ENCODE data around the gene MARS1.

Gene MARS1

DNA sequence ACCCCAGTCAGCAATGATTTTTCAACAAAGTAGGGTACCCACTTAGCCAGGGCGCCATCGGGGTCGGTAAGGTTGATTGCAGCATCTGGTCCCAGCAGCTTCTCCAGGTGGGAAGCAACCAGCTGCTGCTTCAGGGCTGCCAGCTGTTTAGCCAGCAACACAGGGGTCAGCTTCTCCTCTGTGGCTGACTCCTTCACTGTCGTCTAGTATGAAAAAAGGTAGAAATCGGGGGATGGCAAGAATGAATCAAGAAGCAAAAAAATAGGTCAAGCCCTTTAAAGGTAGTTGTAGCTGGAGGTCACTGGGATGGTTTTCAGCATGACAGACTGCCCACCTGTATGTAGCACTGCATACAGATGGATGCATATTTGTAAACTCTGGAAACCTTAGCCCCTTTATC, 46.4 kb downstream of the MARS1 start:
- no peak for DNase-seq

DNA sequence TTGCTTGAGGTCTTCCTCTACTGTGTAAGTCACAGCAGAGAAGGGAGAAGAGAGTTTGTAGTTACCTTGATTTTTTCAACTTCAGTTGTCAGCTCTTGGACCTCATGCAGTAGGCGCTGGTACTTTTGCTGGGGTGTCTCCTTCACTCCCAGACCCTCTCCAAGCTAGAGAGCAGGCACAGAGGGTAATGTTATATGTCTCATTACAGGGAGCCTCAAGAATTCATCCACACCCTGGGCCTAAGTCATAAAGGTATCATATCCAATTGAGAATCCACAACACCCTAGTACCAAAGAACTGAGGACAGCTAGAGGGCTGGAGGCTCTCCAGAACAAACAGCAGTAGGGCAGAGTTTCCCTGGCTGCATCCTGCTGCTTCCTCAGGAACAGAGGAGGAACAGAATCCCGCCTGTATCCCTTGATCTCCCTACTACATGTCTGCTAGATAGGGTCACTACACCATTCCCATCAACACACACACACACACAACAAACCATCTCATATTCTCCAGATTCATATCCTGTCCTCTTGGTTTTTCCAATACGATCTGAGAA, 47.2 kb downstream of the MARS1 start:
- no peak for DNase-seq

DNA sequence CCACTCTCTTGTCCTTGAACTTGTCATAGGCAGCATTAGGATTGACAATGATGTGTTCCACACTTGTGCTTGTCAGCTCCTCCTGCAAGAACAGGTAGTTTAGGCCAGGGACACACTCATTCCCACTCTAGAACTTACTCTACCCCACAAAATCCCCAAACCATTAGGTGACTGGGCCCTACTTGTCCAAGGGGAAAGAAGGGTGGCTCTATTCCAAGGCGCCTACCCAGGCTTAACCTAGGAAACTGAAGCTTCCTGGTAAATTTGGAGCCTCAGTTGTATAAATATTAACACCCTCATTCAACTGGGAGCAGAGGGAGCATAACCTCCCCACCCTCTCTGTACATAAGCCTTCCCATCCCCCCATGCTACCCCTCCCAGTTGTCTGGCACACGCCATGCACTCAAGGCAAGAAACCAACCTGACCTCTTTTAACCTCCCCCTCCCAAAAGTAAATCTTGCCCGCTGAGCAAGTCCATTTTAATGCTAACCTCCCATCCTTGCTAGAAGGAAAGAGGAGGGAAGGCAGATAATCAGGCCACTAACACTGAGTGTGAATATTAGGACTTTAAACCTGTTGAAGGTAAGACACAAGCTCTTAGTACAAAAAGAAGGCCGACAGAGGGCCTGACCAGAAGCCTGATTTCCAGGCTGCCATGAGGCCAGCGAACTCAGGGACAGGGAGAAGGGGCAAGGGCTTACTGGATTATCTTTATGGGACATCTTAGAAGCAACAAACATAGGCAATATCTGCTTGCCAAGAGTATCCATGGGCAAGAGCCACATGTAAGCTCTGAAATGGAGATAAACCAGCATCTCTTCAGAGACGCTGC, 48.1 kb downstream of the MARS1 start:
- no peak for DNase-seq

DNA sequence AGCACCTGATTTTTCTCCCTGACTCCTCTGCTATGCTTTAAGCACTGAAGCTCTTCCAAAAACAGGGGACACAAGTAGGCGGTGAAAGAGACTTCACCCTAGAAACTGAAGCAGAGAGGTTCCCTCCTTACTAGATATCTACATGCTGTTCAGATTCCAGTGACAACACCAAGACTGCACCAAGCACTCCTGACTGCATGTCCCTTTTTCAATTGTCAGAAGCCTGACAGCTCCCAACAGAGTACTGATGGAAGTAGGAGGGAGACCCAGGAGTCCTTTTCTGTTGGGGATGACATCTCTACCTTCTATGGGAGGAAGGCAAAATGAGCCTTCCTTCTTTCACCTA, 48.7 kb downstream of the MARS1 start:
- DNase-seq = no peak

DNA sequence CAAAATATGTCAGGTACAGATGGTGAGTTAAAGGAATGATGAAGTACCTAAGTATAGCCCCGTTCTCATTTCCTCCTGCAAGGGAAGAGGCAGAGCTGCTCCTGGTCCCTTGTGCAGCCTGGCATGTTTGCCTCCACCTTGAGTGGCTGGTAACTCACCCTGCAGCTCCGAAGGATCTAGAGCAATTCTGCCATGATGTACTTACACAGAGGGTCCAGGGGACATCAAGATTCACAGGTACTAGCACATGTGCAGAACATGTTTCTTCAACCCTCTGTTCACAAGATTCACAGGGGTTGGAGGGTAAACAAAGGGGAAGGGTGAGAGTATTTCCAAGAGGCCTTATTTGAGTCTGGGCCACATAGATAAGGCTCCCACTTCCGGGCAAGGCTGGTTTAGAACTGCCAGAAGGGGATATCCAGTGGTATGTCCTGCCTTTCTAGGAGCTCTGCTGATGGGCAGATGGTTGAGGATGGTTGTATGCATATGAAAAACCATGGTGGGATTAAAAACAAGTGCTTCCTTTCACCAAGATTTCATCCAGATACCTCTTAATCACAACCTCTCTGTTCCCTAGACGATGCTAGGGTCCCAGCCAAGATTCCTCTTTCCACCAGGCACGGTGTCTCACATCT, 51.4 kb downstream of the MARS1 start:
- no peak for DNase-seq

DNA sequence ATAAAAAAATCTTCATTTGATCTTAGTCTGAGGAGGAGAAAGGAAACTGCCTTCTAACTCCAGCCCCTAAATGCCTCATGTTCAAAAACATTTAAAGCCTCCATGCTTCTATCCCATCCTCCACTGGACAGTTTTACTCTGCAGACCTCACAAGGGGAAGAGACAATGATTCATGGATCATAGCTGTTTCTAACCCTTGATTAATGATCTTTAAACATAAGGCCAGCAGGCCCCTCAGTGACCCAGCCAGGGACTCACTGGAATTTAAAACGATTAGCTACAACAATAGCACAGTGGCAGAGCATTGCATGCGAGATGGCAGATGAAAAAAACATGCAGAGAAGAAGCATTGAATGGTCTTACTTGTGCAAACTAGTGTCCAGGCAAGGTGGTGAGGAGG, 53.1 kb downstream of the MARS1 start:
- DNase-seq = no peak

DNA sequence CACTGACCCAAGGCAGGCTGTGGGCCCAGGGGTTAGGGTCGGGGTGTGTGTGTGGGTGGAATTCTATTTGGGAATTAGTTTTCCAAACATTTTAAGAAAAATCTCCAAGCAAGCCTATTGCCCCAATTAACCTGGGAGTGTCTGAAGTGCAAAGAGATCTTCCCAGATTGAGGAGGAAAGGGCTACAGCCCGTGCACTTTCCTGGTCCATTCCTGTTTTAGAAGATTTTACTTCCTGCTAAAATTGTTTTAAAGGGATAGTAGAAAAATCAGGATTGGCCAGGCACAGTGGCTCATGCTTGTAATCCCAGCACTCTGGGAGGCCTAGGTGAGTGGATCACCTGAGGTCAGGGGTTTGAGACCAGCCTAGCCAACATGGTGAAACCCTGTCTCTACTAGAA, 53.8 kb downstream of the MARS1 start:
- DNase-seq = no peak

DNA sequence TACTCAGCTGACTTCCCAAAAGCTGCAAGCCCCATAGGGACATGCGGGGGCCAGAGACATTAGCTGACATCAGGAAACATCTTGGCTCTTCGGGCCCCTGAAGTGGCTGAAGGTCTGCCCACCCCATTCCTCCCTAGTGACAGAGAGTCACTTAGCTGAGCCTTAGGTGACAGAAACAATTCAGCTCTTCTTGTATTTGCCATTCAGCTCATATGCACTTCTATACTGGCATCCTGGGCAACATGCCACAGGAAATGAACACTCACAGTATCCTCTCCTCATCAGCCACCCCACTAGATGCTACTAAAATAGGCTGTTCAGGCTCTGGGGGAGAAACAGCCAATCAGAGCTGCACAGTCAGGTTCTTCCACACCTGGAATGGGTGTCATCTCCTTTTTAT, 55.7 kb downstream of the MARS1 start:
- no peak for DNase-seq

DNA sequence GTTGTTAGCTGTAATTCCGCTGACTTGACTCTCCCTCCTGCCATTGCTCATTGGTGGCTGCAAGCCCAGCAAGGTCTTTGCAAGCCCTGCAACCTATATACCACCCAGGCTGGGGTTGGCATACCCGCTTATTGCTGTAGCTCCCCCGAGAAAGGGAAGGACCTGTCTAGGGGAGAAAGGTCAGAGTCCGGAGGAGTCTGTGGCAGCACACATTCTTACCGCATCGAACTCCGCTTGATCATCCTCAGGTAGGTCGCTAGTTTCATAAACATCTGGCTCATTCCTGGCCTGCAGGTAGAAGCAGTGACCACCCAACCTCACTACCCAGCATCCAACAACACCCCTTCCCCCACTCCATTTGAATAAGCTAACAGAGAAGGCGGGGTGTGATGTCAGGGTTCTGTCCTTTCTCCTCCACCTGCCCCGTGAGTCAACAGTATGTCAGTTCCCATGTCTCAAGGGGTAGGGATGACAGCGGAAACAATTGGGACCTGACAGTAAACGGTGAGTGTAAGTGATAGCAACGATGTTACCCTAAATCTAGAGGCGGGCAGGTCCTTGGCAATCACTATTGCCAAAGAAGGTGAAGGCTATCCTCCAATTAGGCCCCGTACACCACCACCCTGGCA, 58.1 kb downstream of the MARS1 start:
- no peak for DNase-seq

DNA sequence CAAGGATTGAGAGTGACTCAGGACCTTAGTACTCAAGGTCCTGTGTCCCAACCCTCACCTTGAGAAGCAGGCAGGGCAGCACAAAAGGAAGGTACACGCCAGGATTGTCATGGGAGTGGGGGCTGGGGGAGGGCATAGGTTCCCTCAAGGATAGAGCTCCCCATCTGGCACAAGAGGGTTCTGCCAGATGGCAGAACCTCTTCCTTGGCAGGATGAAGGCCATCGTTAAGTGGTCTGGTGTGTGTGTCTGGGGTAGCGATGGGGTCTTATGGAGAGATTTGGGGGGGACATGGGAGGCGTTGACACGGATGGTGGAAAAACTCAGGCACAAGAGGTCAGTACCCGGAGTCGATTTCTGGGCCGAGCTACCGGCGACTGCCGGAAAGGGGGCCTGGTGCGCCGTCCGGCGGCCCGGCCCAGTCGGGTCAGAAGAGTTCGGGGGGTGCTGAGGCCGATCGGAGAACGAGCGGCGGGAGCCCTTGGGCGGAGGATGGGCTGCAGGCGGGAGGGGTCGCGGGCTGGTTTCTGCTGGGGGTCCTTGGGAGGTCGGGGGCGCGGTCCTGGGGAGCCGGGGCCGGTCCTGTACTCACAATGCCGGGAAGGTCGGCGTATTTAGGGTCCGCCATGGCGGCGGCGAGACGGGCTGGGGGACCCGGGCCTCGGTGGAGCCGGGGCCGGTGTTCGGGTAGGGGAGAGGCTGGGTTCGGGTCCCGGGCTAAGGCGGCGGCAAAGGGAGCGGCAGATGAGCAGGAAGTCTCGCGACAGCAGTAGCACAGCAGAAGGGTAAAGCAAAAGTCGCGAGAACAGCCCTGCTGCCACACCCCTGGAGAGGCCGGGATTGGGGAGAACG, 58.8 kb downstream of the MARS1 start, which contains the start of gene DCTN2:
Gene DCTN2, minus strand, starts transcription at position 755 of the 850 bp plus-strand sequence. Its CDS starts 129 bp downstream, at position 626.
- DNase-seq = peak; percentile 93

DNA sequence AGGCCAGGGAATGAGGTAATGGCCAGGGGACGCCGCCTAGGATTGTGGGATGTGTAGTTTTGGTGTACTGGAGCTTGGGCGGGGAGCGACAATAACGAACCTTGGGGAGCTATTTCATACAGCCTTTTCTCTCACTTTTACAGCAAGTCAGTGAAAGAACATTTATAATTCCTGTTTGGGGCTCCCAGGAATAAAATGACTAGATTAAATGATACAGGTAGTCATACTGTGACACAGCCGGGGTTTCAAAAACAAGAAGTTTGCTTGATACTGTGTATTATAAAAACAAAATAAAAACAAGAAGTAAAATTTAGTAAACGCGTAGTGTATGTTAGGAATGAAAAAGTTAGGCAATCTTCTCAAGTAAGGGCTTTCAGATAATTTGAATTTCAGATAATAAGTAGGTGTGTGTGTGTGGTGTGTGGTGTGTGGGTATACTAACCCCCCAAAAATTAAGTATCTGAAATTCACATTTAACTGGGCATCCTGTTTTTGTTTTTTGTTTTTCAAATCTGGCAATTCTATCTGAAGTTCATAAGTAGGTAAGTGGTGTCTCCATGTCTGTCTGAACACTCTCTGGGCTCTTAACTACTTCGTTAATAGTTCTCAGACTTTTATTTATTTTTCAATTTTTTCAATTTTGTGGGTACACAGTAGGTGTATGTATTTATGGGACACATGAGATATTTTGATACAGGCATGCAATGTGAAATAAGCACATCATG, 59.6 kb downstream of the MARS1 start:
- DNase-seq = no peak

DNA sequence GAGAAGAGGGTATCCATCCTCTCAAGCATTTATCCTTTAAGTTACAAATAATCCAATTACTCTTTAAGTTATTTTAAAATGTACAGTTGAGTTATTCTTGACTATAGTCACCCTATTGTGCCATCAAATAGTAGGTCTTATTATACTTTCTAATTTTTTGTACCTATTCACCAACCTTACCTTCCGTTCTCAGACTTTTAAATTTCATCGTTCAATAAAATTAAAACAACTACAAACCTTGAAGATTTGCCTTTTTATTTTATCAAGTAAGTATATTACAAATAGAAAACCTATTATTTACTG, 60.1 kb downstream of the MARS1 start:
- no peak for DNase-seq

DNA sequence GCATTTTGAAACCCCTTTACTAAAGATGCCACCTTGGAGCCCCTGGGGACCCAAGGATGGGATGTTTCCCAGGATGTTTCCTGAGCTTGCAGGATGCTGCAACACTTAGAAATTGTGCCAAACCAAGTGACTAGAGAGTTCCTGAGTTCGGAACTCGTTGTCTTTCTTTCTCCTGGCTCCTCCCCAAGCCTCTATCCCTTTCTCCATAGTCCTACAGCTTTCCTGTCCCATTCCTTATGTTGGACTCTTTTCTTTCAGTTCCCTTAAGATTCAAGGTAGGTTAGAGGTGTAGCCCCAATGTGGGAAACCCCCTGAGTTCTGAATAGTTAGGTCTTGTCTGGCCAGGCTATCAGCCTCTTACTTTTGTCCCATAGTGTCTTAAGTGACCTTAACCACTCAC, 60.6 kb downstream of the MARS1 start:
- DNase-seq = no peak

DNA sequence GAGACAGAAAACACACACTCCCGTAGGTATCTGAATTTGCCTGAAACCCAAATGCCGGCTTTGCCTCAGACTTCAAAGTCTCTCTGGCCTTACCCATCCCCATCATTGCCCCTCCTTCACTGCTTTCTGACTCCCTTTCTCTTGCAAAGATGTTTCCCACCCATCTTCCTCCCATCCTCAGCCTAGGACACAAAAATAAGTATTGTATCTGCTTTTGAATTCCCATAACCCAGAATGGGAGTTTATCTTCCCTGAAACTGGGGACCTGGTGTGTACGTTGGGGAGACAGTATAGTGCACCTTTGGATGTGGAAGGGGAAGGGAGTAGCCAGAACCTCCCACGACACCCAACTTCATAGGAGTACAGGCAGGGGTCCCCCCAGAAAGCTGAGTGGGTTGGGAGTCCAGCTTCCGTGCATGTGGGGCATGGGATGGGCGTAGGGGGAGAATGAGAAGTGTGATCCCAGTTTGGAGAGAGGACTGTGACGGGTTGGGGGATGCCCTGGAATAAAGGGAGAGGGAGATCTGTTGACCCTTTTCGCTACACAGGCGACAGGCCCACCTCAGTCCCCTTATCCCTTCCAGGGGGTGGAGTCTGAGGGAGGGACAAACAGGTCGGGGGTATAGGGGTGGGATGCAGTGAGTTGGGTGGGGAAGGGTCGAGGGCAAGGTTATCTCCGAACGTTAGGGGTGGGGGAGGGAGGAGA, 61.5 kb downstream of the MARS1 start:
- no peak for DNase-seq

DNA sequence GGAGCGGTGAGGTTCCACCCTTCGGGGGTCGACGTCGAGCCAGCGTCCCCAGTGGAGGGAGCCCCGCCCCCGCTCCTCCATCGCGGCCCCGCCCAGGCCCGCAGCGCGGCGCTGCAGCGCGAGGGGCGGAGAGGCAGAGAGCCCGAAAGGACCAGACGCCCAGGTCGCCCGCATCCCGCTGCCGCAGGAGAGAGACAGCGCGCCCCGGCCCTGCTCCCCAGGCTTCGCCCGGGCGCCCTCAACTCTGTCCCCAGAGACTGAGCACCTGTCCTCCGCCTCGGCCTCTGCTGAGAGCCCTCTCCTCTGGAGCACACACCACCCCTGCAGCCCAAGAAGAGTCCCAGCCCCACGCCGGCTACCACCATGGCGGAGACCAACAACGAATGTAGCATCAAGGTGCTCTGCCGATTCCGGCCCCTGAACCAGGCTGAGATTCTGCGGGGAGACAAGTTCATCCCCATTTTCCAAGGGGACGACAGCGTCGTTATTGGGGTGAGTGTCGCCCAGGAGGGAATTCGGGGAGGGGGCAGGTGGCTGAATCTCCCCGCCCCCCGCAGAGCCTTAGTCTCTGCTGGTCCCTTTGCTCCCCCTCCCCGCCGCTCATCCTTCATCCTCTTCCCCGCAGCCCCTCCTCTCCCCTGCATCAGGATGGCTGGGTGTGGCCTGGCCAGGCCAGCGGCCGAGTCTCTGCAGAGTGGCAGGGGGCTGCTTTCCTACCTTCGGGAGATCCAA, 62.2 kb downstream of the MARS1 start, which contains the start of gene KIF5A:
Gene KIF5A, plus strand, starts transcription at position 136 of the 732 bp plus-strand sequence. Its CDS starts 228 bp downstream, at position 364.
- DNase-seq = peak; percentile 72

DNA sequence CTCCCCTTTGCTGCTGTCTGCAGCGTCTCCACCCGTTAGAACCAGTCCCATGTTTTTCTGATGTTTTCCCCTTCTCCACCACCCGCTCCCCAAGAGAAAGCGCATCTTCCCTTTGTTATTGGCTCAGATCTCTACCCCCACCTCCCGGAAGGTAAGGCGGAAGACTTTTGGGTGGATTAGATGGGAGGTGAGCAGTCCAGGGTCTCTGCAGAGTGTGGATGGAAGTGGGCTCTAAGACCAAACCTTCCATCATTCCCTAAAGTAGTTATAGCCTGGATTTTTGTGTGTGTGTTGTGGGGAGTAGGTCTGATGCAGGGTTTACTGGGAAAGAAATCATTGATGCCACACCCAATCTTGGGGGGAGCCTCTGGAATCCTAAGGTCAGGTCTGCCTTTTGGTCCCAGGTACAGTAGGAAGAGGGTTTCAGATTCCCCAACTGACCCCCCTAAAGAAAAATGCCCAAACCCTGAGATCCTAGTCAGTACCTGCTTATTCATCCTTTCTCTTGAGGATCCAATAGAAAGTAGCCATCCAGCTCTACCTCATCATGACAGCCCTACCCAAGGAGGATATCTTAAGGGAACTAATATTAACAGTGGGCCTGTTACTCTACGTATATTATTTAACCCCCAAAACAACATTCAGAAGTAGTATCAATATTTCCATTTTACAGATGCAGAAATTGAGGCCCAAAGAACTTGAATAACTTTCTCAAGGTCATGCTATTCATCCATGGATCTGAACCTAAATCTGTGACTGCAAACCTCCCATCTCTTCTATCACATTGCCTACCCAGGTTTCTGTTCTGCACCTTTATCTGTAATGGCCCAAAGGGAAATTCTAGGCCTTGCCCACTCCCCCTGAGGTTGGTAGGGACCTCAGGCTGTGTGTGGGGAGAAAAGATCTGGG, 63.0 kb downstream of the MARS1 start:
- DNase-seq = no peak

DNA sequence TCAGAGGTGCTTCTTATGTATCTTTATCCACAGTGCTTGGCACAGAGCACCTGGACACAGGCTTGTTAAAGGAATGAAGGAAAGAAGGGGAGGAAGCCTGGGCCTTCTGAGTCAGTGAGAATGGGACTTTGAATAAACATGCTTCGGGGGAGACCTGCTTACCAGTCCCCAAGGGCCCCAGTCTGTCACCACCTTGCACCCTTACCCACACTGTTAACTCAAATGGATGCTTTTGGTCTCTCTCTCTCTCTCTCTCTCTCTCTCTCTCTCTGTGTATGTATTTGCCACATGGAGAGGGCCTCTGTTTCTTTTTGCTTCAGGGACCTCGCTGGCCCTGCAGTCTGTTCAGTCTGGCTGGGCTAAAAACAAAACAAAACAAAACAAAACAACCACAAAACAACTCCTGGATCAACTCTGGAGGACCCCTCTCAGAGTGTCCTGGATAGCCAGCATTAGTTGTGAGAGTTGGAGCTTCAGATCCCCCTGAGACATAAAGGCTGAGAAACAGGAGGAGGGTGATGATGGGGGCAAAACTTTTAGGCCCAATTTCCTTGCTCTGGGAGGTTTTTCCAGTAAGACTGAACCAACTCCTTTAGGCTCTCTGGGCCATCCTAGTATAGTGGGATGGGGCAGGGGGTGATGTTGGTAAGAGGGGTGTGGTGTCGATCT, 63.9 kb downstream of the MARS1 start:
- no peak for DNase-seq

DNA sequence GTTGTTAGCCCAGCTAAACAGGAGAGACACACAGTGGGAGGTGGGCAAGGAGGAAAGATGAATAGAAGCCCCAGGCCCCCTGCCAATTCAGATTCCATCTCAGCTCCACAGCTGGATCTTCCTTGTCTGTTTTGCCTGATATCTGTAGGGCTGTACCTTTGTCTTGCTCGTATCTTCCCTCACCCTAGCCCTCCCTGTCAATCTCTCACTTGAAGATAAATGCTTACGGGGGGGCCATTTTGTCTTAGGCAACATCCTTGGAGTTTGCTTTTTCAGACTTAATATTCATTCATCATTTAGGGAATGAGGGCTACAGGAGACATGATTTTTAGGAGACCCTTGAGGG, 64.4 kb downstream of the MARS1 start:
- DNase-seq = no peak

DNA sequence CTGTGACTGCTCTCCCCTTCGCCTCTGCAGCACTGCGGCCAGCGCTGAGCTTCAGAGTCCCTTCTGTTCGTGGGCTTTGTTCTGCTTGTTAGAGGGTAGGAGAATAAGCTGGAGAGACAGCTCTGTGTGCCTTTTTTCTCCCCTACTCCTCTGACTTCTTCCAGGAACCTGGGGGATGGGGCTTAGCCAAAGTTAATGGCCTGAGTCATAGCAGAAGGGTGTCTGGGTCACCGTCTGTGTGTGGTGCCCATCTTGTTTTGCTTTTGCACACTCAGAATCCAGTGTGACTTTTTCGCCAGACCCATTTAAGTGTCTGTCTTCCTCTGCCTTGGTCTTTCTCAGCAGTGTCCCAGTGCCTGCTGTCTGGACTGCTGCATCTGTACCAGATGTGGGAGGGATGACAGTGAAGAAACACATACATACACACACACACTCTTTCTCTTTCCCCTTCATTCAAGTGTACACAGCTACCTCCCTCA, 65.0 kb downstream of the MARS1 start:
- no peak for DNase-seq
